HG03442 (cell line): ENCODE data around the gene MYO16.

ENCODE experiments used
- ATAC-seq: cut with Tn5 transposase; IDR thresholded peaks from one replicate; pipeline ENCODE4 v1.9.1; 2021; ENCODE audit warnings: mild to moderate bottlenecking, moderate library complexity; ENCODE audit not compliant: unreplicated experiment

Gene MYO16

GRCh38 chr13:109165417-109165904 is 536.0 kb downstream of the MYO16 start:
- ATAC-seq, result no peak

DNA sequence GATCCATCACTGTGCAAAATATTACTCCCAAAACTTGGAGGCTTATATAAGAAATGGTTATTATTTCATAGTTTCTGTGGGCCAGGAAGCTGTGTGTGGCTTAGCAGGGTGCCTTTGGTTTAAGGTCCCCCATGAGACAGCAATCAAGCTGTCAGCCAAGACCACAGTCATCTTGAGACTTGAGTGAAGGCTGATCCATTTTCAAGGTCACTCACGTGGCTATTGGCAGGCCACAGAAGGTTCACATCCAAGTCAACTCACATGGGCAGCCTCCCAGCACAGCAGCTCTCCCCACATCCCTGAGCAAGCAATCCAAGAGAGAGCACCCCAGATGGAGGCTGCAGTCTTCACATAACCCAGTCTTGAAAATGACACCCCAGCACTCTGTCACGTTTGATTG is 537.4 kb downstream of the MYO16 start:
- peak; percentile 41 for ATAC-seq

- no peak for ATAC-seq
Measured at GRCh38 chr13:109172136-109172535, 542.7 kb downstream of the MYO16 start.

DNA sequence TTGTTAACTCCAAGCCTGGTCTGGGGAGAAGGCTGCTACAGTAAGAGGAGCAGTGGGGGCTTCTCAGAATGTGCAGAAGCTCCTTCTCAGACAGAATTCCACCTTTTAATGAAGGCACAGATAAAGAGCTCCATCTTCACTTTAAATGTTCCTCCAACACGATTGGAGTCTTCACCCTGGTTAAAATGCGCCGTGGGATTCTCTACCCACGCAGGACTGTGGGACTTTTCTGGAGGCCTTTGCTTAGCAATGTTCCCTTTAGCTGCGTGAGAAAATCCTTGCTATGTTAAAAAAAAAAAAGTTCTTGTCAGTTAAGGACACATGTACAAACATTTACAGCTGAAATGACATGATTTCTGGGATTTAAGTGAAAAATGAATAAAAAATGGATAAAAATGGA is 546.3 kb downstream of the MYO16 start:
- no peak for ATAC-seq

DNA sequence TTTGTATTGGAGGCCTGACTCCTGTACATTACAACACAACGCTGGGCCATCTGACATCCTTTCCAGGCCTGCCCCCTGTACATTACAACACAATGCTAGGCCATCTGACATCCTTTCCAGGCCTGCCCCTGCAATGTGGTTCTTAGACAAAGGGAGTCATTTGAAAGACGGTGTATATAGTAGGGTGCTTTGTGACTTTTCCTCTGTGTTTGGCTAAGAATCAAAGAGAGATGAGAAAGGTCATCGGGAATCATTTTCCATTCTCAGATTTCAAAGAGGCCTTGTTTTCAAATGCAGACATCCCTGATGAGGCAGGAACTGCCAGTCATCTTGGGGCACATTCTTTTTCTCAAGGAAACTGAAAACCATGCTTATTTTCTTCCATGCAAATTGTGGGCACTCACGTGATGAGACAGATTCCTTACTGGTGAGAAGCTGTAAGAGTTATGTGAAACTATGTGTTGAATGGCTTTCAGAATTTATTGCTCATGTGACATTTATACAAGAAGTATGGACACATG is 551.6 kb downstream of the MYO16 start:
- no peak for ATAC-seq

GRCh38 chr13:109182777-109183465 is 553.5 kb downstream of the MYO16 start:
- no peak for ATAC-seq

- ATAC-seq, result no peak
Measured at GRCh38 chr13:109191413-109191812, 562.0 kb downstream of the MYO16 start.

- no peak for ATAC-seq
Measured at GRCh38 chr13:109192306-109192705, 562.9 kb downstream of the MYO16 start.

DNA sequence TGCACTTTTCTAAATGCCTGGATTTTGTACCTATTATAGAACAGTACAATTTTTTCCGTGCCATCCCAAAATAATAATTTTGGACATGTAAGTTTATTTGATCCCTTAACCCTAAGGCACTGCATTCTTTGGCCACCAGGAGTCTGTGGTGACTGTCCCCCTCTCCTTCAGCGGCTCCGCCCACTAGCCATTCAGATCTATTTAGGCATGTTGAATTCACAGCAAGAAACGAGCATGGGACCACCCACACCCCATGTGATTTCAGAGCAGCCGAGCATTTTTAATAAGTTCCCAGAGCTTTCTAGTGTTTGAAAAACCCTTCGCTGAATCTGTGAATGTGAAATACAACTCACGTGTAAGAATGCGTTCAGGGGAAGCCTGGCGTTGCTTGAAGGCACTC is 567.5 kb downstream of the MYO16 start:
- no peak for ATAC-seq

DNA sequence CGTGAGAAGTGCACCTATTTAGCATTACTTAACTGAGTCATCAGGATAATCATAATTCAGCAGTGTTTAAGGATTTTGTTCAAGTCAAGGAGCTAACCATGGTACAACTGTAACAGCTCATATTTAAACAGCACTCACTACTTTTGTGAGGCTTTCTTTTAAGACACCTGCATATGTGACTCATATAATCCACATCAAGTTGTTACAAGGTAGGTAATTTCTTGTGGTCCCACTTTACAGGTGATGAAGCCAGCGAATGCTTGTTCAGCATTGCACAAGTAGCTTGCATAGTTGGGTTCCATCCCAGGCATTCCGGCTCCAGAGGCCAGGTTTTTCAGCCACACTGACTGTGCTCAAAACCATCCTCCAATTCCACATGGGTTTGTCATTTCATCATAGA is 569.2 kb downstream of the MYO16 start:
- no peak for ATAC-seq

DNA sequence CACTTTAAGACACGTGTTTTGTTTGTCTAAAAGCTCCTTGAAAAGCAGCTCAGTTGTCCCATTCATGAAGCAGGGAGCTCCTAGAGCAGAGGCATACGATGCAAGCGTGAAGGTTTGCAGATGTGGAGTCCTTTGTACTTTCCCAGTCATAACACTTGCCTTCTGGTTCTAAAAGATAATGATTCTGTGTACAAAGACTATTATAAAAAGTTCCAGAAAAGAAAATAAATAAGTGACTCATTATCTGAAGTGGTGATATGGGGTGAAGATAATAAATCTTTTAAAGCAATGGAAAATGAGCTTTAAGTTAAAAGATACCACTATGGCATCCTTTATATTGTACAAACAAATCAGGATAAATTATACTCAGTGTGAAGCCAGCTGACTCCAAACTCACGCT is 569.9 kb downstream of the MYO16 start:
- no peak for ATAC-seq

GRCh38 chr13:109200556-109200955 is 571.1 kb downstream of the MYO16 start:
- ATAC-seq, result no peak

DNA sequence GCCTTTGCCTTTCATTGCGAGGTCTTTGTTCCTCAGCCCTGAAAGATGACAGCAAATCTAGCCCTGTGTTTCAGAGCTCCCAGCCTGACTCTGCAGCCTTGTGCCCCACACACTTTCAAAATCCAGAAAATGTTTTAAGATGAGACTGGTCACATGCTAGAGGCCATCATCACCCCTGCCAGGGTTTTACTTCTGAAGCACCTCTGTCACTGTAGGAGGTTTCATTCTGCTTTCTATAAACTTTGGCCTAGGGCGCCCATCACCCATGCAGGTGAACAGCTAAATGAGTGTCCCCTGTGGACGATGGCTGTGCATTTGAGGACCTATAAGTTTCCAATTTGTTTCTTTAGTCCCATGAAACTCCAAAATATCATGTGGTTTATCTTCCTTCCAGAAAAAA is 574.2 kb downstream of the MYO16 start:
- no peak for ATAC-seq

GRCh38 chr13:109204252-109204651 is 574.8 kb downstream of the MYO16 start:
- no peak for ATAC-seq

DNA sequence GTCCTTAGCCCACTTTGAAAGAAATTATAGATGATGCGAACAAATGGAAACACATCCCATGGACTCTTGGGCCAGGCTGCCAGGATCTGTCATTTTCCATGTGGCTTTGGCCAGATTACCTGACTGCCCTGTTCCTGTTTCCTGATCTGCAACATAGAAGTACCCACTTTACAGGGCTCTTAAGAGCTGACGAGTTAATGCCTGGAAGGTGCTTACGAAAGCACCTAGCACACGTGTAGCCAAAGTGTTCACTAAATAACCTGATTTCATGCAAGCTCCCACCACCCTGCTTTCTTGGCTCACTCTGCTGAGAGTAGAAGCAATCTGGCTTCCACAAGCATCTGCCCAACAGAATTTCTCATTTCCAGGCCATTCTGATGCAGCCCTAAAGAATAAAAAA is 575.2 kb downstream of the MYO16 start:
- ATAC-seq, result no peak

DNA sequence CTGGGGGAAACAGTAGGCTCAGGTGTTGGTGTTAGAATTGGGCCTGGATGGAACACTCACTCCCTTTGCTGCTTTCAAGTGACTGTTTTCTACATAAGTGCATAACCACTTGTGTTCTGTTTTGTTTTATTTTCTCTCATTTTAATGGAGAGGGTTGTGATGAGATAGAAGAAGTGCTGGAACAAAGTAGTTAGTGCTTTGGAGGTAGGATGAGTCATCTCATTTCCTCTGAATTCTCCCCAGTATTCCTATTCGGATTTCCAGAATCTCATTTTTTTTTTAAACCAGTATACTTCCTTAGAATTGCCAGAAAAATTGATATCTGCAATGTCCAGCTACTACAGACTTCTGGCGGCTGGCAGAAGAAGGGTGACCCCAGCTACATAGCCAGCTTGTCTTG is 575.9 kb downstream of the MYO16 start:
- ATAC-seq, result no peak

DNA sequence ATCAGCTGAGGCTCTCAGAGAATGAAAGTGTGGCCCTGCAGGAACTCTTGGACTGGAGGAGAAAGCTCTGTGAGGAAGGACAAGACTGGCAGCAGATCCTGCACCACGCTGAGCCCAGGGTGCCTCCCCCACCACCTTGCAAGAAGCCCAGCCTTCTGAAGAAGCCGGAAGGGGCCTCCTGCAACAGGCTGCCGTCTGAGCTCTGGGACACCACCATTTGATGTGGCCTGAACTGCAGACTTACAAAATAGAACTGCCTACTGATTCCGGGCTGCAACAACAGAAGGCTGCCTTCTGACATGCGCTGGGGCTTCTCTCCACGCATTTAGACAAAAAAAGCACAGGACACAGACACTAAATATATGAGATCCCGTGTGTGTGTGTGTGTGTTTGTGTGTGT is 577.2 kb downstream of the MYO16 start:
- no peak for ATAC-seq

DNA sequence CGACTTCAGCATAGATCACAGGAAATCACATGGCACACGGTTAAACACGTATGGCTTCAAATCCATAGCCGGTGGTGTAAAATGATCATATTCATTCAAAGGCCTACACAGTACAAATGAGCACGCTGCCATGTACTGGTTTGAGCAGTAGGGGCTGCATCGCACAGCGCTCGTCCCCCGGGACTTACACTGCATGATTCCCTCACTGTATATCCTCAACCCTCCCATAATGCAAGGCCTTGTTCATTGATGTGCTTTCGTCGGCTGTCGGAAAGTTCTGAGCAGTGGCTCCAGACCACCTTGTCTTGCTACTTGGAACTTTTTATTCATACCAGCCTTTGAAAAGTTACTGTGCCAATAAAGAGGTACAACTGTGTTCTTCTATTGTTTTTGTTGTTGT is 578.2 kb downstream of the MYO16 start:
- no peak for ATAC-seq

DNA sequence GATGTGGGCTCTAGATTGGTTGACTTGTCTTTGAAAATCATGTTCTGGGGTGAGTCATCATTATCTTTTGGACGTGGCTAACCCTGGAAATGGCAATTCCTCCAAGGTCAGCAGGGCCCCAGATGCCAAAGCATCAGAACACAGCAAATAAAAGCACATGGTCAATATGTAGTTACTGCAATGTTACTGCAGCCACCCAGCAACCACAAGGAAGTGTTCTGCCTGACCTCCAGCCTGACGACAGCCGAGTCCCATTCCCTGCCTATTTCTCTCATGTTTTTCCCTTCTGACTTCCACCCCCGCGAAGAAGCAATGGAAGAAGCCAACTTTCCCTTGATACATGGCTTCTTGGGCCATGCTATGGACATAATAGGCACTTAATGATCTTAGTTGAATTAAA is 579.1 kb downstream of the MYO16 start:
- ATAC-seq, result no peak

GRCh38 chr13:109209526-109209925 is 580.1 kb downstream of the MYO16 start:
- no peak for ATAC-seq

DNA sequence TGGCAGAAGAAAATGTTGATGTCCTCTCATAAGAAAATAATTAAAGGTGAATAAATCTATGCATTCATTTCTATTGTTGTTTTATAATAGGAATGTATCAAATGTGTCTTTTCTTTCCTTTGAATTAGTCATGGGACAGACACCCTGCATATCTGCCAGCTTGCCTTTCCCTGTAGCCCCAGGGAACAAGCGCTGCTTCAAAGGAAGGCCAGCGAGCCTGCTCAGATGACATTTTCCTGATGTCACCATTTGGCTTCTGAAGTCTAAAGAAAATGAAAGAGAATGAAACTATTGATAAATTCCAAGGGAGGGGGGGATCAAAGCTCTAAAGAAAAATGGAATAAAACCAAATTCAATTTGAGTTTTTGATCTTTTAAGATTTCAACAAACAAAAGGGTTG is 582.2 kb downstream of the MYO16 start:
- no peak for ATAC-seq

DNA sequence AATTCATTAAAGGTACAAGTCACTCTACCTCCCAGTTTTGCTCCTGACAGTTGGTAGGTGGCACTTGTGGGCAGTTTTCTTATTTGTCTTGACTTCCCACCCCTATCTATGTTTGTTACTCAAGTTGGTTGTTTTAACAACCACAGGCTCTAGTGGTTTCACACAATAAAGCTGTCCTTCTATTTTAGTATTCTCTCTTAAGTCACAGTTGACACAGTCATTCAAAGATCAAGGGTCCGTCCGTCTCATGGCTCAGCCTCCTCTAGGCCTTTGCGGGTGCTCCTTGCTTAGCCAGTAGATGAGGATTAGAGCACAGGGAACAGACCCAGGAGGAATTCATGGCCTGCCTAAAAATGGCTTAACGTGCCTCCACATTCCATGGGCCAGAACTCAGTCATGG is 583.2 kb downstream of the MYO16 start:
- ATAC-seq, result peak; percentile 90

DNA sequence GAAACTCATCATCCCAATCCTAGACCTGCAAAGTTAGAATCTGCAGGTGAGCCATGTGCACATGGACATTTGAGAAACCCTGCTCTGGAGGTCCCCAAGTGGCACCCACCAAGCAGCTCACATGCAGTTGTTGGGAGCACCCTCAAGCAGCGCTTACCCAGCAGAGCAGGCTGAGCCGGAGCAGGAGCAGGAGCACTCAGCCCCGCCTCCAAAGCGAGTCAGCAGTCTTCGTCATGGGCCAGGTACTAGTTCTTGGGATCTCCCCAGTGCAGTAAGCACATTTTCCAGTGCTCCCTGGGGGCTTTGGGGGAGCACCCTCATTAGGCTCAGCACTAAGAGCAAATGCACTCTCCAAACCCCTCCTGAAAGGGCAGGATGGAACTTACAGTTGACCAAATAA is 584.3 kb downstream of the MYO16 start:
- ATAC-seq, result no peak
